Osteoblast (primary cell): ENCODE measurements around the gene TBL1XR1. TPM values are rescaled to one million over a fixed set of nuclear protein-coding genes. Genes with fewer than 3 reads are reported as not detected.

Experiments
- DNase-seq: peaks from one replicate; pipeline ENCODE4 v3.0.0; 2011; ENCODE audit warnings: low spot score, mixed read lengths; ENCODE audit not compliant: insufficient read length; ENCODE audit errors: missing footprints
- H2AFZ ChIP-seq: 2 replicates; pipeline ENCODE4 v1.6.0; 2011; ENCODE audit warnings: mild to moderate bottlenecking, low read length
- H3K27ac ChIP-seq: 2 replicates; pipeline ENCODE4 v1.5.1; 2011; ENCODE audit warnings: mild to moderate bottlenecking, low read depth, low read length, moderate library complexity
- H3K27me3 ChIP-seq: 2 replicates; pipeline ENCODE4 v1.6.0; 2012; ENCODE audit warnings: mild to moderate bottlenecking, control low read depth, inconsistent platforms, low read length, moderate library complexity; ENCODE audit not compliant: insufficient read depth
- H3K36me3 ChIP-seq: 2 replicates; pipeline ENCODE4 v1.5.1; 2011; ENCODE audit warnings: mild to moderate bottlenecking, low read length, control low read depth, moderate library complexity; ENCODE audit not compliant: insufficient read depth
- H3K4me1 ChIP-seq: 2 replicates; pipeline ENCODE4 v1.5.1; 2011; ENCODE audit warnings: mild to moderate bottlenecking, low read length, control low read depth, moderate library complexity; ENCODE audit not compliant: insufficient read depth
- H3K4me2 ChIP-seq: 2 replicates; pipeline ENCODE4 v1.6.0; 2011; ENCODE audit warnings: mild to moderate bottlenecking, low read length; ENCODE audit not compliant: insufficient read depth
- H3K4me3 ChIP-seq: fragments of 200-600 bp; sonication (generic); 3 replicates; pipeline ENCODE4 v1.5.1; 2012; ENCODE audit warnings: mild to moderate bottlenecking, low read length, inconsistent platforms; ENCODE audit not compliant: insufficient read depth
- H3K79me2 ChIP-seq: 2 replicates; pipeline ENCODE4 v1.6.0; 2012; ENCODE audit warnings: mild to moderate bottlenecking, low read length, control low read depth, inconsistent platforms; ENCODE audit not compliant: insufficient read depth
- H3K9me3 ChIP-seq: 2 replicates; pipeline ENCODE4 v1.5.1; 2011; ENCODE audit warnings: low read depth, low read length, control low read depth
- H4K20me1 ChIP-seq: 2 replicates; pipeline ENCODE4 v1.6.0; 2012; ENCODE audit warnings: mild to moderate bottlenecking, low read length, control low read depth; ENCODE audit not compliant: insufficient read depth
- total RNA-seq: library from RNA; depleted of rRNA; stranded (reverse); fragments of >200 nt; gene quantifications from 2 replicates; pipeline ENCODE4 v1.2.3, GENCODE V29; 2012
- TF ChIP-seq, protein P1 (sequence below): IDR thresholded peaks from 2 replicates; pipeline ENCODE4 v1.5.1; 2011; ENCODE audit warnings: mild to moderate bottlenecking, low read depth, low read length, moderate library complexity; ENCODE audit errors: extremely low read depth

TBL1XR1 gene
- total RNA-seq, 1 donor, result 297 TPM

DNA sequence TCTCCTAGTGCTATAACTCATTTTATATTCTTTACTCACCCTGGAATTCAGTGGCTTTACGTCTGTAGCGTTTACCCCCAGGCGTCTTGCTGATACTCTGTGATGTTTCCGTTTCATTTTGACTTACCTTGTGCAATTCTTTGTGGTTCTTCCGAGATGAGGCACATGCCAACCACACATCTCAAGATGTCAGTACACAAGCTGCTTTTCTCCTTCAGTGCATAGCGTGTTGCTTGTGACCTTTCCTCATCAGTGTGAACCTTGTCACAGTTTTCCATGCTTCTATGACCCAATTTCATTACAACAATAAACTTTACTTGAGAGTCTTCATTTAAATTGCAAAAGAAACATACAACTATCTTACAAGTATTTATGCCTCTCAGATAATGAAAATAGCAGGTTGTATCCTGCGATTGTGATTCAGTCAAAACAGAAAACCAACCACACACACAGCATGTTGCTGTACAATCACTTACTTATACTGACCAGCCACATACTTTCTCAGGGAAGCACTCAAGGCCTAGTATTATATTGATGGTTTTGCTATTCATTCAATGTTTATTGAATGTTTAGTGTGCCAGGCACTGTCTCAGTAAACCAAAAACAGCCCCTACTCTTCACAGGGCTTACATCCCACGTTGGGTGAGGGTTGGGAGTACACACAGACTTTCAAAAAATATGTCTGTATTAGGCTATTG is 4.6 kb upstream of the TBL1XR1 start:
- Histone ChIP-seq H3K9me3 (no peaks in the 10 kb centered on the region), H3K27me3 (no peaks in the 10 kb centered on the region), H4K20me1 (no peaks in the 10 kb centered on the region), H2AFZ (no peak overlapping the region), H3K79me2 (no peaks in the 10 kb centered on the region), H3K4me2 (no peak overlapping the region), H3K4me3 (no peak overlapping the region), H3K4me1 (peaks cover 8% of the 10 kb centered on the region), H3K27ac (no peak overlapping the region), H3K36me3 (no peaks in the 10 kb centered on the region)
- TF ChIP-seq, protein P1, sequence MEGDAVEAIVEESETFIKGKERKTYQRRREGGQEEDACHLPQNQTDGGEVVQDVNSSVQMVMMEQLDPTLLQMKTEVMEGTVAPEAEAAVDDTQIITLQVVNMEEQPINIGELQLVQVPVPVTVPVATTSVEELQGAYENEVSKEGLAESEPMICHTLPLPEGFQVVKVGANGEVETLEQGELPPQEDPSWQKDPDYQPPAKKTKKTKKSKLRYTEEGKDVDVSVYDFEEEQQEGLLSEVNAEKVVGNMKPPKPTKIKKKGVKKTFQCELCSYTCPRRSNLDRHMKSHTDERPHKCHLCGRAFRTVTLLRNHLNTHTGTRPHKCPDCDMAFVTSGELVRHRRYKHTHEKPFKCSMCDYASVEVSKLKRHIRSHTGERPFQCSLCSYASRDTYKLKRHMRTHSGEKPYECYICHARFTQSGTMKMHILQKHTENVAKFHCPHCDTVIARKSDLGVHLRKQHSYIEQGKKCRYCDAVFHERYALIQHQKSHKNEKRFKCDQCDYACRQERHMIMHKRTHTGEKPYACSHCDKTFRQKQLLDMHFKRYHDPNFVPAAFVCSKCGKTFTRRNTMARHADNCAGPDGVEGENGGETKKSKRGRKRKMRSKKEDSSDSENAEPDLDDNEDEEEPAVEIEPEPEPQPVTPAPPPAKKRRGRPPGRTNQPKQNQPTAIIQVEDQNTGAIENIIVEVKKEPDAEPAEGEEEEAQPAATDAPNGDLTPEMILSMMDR, result no peak
- DNase-seq, result peak; percentile 61

DNA sequence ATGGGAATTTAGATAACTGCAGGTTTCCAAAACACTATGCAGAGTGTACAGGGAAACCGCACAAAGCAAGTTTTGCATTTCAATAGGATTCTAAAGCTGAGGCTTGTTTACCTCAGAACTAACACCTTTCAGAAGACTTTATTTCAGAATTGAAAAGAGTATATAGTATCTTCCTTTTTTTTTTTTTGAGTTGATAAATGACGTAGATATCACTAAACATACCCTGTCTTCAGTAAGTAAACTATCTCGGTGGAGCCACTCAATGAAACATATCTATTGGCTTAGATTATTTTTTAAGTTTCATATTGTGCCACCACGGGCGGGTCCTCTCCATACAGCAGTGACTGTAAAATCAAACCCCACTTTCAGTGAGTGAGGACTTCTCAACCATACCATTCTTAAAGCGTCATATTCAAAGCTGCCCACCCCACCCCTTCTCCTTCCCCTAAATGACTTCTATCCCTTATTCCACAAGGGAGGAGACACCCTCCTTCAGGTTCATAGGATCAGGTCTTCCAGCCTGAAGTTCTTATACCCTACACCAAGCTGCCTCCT is 2.0 kb upstream of the TBL1XR1 start:
- no peaks in the 10 kb centered on the region for H4K20me1 ChIP-seq
- H3K4me1 ChIP-seq, result peaks cover 16% of the 10 kb centered on the region
- H3K27me3 ChIP-seq, result no peaks in the 10 kb centered on the region
- TF ChIP-seq, protein P1, result no peak
- no peak overlapping the region for H2AFZ ChIP-seq
- H3K36me3 ChIP-seq, result no peaks in the 10 kb centered on the region
- H3K9me3 ChIP-seq, result no peaks in the 10 kb centered on the region
- H3K79me2 ChIP-seq, result peaks cover 25% of the 10 kb centered on the region
- H3K27ac ChIP-seq, result no peak overlapping the region
- no peak overlapping the region for H3K4me3 ChIP-seq
- peak; percentile 66 for DNase-seq
- H3K4me2 ChIP-seq, result no peak overlapping the region

DNA sequence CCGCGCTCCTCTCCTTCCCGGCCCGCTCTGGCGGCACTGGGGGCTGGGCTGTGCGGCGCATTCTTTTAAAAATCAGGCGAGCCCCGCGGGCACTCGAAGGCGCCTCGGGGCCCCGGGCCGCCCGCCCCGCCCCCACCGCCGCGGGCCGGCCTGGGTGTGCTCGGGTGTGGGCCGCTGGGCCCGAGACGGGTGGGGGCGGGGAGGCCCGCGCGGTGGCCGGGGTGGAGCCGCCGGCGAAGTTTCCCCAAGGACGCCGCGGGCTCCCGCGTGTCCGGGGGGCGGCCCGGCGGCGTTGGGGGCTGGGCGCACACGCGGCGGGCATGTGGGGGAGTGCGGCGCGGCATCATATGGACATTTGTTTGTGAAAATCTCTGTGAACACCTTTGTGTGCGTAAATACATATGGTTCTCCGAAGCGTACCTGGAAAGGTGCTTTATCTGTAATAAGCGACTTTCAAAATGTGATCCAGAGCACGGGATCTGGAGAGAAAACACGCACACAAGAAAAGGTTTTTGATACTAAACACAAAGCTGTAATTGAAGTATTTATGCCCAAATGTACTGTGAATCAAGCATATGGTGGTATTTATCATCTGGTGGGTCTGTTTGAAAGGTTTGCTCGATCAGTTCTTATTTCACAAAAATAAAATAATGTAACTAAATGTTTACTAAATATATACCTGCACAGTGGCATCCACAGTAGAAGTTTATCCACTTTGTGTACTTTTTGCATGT is 612 bp upstream of the TBL1XR1 start:
- no peaks in the 10 kb centered on the region for H3K27me3 ChIP-seq
- H3K4me2 ChIP-seq, result peak overlapping the region; percentile 88
- H3K27ac ChIP-seq, result peak overlapping the region; percentile 65
- TF ChIP-seq, protein P1, result no peak
- peaks cover 21% of the 10 kb centered on the region for H3K4me1 ChIP-seq
- peak overlapping the region; percentile 84 for H3K4me3 ChIP-seq
- no peaks in the 10 kb centered on the region for H3K36me3 ChIP-seq
- H4K20me1 ChIP-seq, result no peaks in the 10 kb centered on the region
- no peaks in the 10 kb centered on the region for H3K9me3 ChIP-seq
- peak; percentile 99 for DNase-seq
- H3K79me2 ChIP-seq, result peaks cover 39% of the 10 kb centered on the region
- H2AFZ ChIP-seq, result peak overlapping the region; percentile 27

DNA sequence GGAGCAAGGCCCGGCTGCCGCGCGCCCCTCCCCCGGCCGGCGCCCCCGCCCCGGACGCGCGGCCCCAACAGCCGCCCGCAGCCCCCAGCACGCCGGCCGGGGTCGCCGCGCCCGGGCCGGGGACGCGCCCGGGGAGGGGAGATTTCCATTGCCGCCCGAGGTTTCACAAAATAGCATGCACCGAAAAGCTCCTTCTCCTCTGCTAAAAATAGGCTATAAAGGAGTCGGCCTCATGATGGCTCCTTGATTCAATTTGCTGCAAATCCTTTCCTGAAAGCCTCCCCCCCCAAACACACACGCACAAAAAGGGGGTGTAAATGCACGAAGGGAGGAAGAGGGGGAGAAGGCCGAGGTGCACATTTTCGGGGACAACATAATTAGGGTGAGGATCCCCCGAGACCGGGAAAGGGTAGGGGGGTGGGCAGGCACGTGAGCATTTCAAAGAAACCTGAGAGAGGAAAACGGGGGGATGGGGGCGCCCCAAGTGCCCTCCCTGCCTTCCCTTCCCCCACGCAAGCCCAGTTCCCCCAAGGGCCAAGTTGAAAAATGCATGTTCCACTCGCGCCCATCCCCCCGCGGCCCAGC is 734 bp downstream of the TBL1XR1 start:
- H4K20me1 ChIP-seq, result peaks cover 2% of the 10 kb centered on the region
- H3K27me3 ChIP-seq, result no peaks in the 10 kb centered on the region
- TF ChIP-seq, protein P1, result no peak
- no peaks in the 10 kb centered on the region for H3K9me3 ChIP-seq
- no peak overlapping the region for H2AFZ ChIP-seq
- H3K27ac ChIP-seq, result peak overlapping the region; percentile 96
- no peaks in the 10 kb centered on the region for H3K36me3 ChIP-seq
- H3K4me3 ChIP-seq, result peak overlapping the region; percentile 84
- peaks cover 52% of the 10 kb centered on the region for H3K79me2 ChIP-seq
- H3K4me1 ChIP-seq, result peaks cover 21% of the 10 kb centered on the region
- H3K4me2 ChIP-seq, result peak overlapping the region; percentile 92
- peak; percentile 95 for DNase-seq
